Measurements from ENCODE around the gene STK32B.

DNA sequence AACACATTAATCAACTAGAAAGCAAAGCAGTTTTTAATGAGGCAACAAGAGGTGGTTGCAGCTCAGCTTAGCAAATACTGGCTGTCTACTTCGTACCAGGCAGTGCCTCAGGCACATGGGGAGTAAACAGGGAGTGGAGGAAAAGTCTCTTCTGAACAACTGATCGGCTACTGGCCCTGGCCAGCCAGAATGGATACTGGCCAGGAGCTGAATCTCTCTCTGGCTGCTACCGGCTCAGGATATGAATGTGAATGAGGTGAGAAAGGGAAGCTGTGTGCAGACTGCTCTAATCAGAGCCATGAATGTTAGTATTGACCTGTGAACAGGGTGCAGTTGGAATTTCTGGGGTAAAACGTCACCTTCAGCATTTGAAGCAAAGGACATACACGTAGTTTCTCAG, 77.3 kb downstream of the STK32B start:
- TF ChIP-seq, protein P1, sequence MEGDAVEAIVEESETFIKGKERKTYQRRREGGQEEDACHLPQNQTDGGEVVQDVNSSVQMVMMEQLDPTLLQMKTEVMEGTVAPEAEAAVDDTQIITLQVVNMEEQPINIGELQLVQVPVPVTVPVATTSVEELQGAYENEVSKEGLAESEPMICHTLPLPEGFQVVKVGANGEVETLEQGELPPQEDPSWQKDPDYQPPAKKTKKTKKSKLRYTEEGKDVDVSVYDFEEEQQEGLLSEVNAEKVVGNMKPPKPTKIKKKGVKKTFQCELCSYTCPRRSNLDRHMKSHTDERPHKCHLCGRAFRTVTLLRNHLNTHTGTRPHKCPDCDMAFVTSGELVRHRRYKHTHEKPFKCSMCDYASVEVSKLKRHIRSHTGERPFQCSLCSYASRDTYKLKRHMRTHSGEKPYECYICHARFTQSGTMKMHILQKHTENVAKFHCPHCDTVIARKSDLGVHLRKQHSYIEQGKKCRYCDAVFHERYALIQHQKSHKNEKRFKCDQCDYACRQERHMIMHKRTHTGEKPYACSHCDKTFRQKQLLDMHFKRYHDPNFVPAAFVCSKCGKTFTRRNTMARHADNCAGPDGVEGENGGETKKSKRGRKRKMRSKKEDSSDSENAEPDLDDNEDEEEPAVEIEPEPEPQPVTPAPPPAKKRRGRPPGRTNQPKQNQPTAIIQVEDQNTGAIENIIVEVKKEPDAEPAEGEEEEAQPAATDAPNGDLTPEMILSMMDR (IDR thresholded peaks at IDR 0.05 in 4 of 5, conservative IDR thresholded peaks at IDR 0.05 in 1 of 5): no peak
- no peak for TF ChIP-seq POLR2A (IDR thresholded peaks at IDR 0.05)

Data from gastrocnemius medialis (tissue), 4 donors.